Amniotic stem cell (primary cell): ENCODE measurements around the gene GPR15.

ENCODE experiments used
- DNase-seq: peaks from one replicate; lab custom pipeline; 2025; lab: John Stamatoyannopoulos, UW

Gene GPR15

DNA sequence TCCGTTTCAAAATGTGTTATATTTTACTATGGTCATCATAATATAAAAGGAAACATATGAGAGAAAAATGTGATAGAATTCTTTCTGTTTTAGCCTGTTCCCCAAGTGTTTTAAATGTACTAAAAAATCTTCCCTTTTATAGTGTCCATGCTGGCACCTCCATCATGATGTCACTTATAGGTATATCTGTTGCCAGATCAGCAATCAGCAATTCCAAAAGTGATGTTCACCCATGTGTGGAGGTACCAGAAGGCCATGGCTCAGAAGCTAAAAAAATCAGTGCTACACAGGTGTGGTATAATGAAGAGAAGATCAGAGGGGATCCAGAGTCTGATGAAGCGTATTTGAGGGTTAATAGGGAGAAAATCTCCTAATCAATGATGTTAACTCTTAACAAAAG, 1.1 kb upstream of the GPR15 start:
- DNase-seq = no peak

DNA sequence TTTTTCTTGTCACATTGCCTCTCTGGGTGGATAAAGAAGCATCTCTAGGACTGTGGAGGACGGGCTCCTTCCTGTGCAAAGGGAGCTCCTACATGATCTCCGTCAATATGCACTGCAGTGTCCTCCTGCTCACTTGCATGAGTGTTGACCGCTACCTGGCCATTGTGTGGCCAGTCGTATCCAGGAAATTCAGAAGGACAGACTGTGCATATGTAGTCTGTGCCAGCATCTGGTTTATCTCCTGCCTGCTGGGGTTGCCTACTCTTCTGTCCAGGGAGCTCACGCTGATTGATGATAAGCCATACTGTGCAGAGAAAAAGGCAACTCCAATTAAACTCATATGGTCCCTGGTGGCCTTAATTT, 478 bp downstream of the GPR15 start:
- no peak for DNase-seq

DNA sequence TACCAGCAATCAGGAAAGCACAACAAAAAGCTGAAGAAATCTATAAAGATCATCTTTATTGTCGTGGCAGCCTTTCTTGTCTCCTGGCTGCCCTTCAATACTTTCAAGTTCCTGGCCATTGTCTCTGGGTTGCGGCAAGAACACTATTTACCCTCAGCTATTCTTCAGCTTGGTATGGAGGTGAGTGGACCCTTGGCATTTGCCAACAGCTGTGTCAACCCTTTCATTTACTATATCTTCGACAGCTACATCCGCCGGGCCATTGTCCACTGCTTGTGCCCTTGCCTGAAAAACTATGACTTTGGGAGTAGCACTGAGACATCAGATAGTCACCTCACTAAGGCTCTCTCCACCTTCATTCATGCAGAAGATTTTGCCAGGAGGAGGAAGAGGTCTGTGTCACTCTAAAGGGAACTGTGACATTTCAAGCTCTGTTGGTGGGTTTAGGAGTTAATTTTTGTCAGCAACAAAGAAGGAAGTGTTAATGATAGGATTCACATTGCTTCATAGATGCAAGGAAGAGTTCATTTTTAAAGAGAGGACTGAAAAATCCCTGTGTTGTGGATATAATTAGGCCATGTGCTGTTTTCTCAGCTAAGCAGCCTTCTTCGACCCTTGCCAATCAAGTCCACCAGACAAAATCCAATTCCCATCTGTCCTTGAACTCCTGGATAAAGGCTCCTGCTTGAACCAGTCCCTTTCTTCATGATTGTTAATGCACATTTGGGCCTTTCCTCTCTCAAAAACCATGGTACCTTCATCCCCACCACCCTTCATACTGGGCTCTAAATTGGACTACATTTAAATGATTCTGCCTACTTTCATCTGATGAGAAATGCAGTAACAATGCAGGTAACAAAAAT, 1.2 kb downstream of the GPR15 start:
- DNase-seq = no peak

- no peak for DNase-seq
Measured at GRCh38 chr3:98534168-98534567, 2.4 kb downstream of the GPR15 start.

DNA sequence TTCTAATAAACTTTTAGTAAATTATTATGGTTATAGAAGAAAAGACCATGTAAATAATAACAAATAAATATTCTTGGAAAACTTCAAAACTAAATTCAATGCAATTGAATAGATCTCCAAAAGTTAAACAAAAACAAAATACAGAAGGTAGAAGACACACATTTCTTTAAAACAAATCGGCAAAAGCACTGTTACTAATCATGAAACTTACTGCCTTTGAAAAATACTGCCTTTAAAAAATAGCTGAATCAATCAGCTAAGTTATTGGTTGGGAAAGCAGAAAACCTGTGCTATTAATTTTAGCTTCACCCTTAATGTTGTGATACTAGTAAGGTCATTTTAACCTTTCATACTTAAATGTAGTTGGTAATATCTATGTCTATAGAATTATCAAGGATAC, 3.0 kb downstream of the GPR15 start:
- DNase-seq = no peak

GRCh38 chr3:98536456-98537017, 4.8 kb downstream of the GPR15 start:
- DNase-seq = no peak

GRCh38 chr3:98540346-98540745, 8.6 kb downstream of the GPR15 start:
- no peak for DNase-seq

GRCh38 chr3:98541695-98542094, 9.9 kb downstream of the GPR15 start:
- DNase-seq = no peak

GRCh38 chr3:98542623-98543022, 10.8 kb downstream of the GPR15 start:
- DNase-seq = no peak

DNA sequence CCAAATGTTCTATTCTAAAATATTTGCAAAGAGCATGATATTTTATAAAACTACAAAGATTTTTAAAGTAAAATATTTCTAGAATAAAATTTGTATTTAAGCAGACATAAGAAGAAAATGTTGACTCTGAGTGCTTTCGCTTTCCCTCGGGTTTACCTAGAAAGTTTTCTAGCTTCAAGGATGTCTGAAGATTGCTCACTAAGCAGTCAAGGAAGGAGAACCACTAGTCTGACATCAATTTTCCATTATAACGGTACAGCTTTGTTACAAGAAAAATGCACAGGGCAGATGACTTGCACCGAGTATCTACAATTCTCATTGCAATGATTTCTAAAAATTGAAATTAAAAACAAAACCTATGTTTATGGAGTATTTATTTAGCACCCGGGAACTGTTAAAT, 14.2 kb downstream of the GPR15 start:
- DNase-seq = no peak

DNA sequence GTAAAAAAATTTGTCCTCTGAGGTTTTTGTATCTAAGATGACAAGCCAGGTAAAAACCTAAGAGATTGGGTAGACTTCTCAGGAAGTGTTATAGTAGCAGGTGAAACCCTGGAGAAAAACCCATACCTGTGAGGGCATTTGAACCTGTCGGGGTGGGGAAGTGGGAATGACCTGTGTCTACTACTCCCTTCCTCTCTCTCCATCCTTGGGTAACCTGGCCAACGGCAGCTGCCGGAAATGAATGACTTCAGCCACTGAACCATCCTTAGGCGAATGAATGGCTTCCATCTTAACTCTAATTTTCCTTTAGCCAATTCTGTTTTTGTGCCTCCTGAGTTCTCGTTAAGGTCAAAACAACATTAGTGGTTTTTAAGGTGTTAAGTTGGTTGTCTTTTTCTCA, 16.8 kb downstream of the GPR15 start:
- DNase-seq = no peak

GRCh38 chr3:98550833-98551232, 19.1 kb downstream of the GPR15 start:
- no peak for DNase-seq

GRCh38 chr3:98551236-98551635, 19.5 kb downstream of the GPR15 start:
- no peak for DNase-seq

DNA sequence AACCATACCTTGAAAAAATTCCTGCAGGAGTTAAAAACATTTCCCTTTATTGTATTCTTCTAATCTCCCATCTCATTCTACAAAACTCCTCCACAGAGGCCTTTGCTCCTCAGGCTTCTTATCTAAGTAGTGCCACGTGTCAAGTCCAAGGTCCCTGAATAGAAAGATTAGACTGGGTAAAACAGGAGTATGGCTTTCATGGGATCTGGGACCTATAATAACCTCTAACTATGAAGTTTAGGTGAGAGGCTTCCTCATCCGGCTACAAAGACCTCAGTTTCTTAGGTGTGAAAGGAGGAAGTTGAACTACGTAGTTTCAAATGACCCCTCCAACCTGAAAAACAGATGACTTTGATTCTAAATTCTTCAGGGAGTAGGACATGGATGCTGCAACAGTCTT, 20.0 kb downstream of the GPR15 start:
- no peak for DNase-seq

GRCh38 chr3:98552232-98553020, 20.6 kb downstream of the GPR15 start:
- no peak for DNase-seq

DNA sequence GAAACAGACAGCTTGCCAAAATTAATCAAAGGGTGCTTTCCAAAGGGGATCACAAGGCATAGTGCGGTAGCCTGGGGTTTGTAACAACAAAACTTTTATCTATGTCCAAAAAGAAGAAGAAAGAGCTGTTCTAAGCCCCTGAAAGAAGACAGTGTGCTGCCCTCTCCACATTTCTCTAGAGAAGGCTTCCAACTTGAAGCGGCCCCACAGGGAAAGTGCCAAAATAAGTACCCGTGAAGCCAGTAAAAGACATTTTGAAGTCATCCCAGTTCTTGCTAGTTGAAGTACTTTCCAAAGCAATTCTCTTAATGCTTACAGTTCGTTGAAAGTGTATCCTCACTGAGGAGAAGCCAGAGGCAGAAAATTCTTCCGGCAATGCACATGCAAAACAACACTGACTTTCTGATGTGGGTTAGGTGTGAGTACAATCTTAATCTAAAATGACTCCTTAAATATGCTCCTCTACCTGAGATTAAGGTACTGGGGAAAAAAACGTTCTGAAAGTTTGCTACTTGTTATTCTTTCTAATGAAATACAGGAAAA, 21.3 kb downstream of the GPR15 start:
- no peak for DNase-seq

DNA sequence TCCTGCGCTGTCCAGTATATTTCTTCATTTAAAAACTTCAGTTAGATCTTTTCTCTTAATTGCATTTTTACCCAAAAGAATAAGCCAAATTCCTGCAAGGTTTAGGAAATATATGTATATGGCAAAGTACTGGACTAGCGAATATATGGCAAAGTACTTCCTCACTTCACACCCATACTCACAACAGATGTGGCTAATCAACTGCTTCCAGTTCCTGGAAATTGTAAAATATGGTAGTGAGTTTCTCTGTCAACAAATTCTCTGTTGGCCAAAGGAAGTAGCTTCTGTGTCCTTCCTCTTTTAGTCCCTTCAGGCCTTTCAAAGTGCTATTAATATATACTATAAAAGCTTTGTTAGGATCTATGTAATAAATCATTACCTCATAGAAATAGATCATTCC, 22.0 kb downstream of the GPR15 start:
- no peak for DNase-seq

- DNase-seq = no peak
Measured at GRCh38 chr3:98554580-98554979, 22.8 kb downstream of the GPR15 start.

- no peak for DNase-seq
Measured at GRCh38 chr3:98555025-98555379, 23.2 kb downstream of the GPR15 start.

GRCh38 chr3:98556164-98557130, 24.7 kb downstream of the GPR15 start:
- no peak for DNase-seq

DNA sequence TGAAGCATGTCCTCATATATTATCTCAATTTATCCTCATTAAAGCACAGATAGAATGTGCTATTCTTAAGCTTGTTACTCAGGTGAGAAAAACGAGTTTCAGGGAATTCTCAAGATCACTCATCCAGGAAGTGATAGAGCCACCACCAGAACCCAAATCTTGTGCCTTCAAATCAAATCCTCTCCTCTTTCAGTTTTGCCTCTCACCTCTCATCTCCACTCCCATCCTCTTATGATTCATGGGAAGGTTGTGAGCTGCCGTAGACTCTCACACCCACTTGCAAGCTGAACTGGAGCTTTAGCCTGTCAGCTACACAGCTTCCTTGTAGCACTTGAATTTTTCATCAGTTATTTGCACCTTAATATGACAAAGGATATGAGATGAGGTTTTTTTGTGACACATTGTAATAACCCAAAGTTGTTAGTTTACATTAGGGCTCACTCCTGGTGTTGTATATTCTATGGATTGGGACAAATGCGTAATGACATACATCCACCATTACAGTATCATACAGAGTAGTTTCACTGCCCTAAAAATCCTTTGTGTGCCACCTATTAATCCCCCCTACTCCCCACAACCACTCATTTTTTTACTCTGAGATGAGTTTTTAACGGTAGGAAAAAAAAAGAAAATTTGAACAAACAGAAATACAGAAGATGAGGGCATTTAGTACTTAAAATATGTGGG, 25.7 kb downstream of the GPR15 start:
- DNase-seq = no peak
